A673 (cell line): Measurements from ENCODE around the gene KCNIP1.

ENCODE experiments used
- CTCF ChIP-seq: fragments of 300-800, 200-600 bp; sonication (generic); conservative IDR thresholded peaks from 2 replicates; pipeline ENCODE4 v1.5.1; 2017; ENCODE audit warnings: low read depth, mild to moderate bottlenecking, antibody characterized with exemption, low read length, moderate library complexity, mixed read lengths
- EZH2 ChIP-seq: fragments of 200-600 bp; sonication (generic); IDR thresholded peaks from 2 replicates; pipeline ENCODE4 v1.6.1; 2017; ENCODE audit warnings: borderline replicate concordance, low read depth, mild to moderate bottlenecking, mixed read lengths, antibody characterized with exemption, low read length; ENCODE audit not compliant: poor library complexity, severe bottlenecking

- TF ChIP-seq CTCF = no peak
- TF ChIP-seq EZH2 = no peak
Observed at GRCh38 chr5:170648541-170648940, 144.7 kb downstream of the KCNIP1 start.
